NCI-H345 (cell line): ENCODE results near the gene RFWD3.
"Not testable (repeated sequence)": the region's sequence is repeated elsewhere in the genome, so short reads cannot be mapped to it uniquely, and the experiment has no call there.

Experiments used
- DNase-seq: peaks from one replicate; lab custom pipeline; 2025; lab: John Stamatoyannopoulos, UW

Gene RFWD3

GRCh38 chr16:74666010-74666421 lies 661 bp downstream of the RFWD3 start:
- no peak for DNase-seq

DNA sequence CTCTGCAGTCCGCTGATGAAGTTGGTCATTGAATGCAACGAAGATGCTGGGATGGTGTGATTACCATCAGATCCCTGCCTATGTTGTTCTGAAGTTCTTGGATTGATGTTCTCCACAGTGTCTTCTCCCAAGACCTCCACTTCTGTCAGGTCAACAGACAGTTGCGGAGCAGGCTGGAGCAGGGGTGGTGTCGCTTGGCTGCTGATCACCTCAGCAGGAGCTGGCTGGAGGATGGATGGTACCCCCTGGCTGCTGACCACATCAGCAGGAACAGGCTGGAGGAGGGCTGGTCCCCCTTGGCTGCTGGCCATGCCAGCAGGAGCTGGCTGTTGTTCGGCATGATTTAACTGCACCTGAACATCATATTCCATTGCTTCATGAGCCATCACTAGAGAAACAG lies 5.6 kb downstream of the RFWD3 start:
- DNase-seq, result no peak

DNA sequence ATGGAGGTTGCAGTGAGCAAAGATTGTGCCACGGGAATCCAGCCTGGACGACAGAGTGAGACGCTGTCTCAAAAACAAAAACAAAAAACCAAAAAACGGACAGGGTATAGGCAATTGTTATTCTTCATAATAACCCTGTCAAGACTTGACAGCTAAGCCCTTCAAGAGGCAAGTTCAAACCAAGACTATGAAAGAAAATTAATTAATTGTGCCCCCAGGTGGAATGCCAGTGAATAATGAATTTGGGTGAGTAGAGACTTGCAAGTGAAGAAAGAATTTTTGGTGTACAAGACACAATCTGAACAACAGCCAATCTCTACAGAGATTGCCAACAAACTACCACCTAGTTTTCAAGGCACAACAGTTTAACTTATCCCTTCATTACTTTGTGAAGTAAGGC lies 6.3 kb downstream of the RFWD3 start:
- no peak for DNase-seq

DNA sequence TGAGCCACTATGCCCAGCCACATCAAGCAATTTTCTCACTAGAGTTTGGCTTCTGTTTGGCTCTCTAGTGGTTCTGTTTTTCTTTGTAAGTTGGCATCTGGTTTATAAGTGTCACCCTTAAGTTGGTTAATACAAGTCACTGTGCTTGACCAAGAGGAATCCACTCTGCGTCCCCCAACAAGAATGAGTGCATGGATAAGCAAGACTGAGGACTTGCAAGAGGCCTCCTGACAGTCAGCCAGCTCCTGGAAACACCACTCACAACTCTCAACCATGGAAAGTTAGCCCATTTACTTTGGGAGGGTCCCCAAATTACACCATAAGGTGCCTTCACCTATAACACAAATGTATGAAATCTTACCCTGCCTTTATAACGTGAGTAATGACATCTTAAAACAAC lies 7.6 kb downstream of the RFWD3 start:
- DNase-seq, result no peak

- no peak for DNase-seq
These were observed 8.6 kb downstream of the RFWD3 start for GRCh38 chr16:74657870-74658642.

GRCh38 chr16:74654536-74655050 lies 12.1 kb downstream of the RFWD3 start:
- no peak for DNase-seq

- not testable (repeated sequence) for DNase-seq
These were observed 13.8 kb downstream of the RFWD3 start for GRCh38 chr16:74652883-74653282.

DNA sequence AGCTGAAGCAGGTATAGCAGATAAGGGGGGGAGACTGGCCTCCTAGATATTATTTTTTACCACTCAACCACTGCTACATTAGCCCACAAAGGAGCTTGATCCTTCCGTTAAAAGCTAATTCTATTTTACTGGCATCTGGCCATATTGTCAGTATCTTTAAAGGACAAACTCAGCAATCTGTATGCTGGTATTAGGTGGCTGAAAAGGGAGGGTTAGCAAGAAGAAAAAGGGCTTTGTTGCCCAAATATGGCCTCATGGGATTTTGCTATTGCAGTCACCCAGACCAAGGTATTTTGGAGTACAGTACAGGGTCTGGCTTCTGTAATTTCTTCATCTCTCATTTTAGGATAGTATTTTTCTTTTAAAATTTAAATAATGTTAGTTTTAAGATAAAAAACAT lies 14.4 kb downstream of the RFWD3 start:
- DNase-seq, result no peak

DNA sequence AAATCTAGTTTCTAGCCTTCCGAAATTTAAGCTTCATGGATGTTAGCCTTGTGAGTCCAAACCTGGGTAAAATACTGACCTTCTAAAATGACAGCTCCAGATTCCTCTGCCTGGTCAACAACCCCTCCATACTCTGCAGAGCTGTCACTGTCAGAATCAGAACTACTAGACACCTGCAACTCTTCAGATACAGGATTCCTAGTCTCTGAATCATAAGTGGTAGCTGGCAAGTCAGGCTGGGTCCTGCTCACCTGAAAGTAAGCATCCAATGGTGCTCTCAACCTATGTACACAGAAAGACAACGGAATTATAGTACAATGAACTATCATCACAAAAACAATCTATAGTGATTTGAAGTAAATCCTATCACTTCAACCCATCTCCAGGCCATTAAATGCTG lies 14.8 kb downstream of the RFWD3 start:
- DNase-seq, result no peak

DNA sequence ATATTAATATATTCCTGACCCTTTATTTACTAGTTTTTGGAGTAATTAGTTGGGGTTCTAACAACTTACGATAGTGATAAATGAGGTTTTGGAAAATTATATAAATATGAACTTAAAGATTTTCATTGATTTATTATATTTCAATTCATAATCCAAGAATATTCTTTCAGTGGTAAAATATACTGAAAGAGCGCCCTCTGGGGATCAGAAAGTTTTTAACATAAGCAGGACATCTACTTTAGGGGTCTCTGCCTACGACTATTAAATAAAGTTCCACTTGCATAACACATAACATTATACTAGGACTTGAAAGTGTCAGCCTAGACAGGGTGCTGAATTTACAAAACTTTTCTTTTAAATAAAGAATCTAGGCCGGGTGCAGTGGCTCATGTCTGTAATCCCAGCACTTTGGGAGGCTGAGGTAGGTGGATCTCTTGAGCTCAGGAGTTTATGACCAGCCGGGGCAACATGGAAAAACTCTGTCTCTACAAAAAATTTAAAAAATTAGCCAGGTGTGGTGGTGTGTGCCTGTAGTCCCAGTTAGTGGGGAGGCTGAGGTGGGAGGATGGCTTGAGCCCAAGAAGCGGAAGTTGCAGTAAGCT lies 15.6 kb downstream of the RFWD3 start:
- no peak for DNase-seq

DNA sequence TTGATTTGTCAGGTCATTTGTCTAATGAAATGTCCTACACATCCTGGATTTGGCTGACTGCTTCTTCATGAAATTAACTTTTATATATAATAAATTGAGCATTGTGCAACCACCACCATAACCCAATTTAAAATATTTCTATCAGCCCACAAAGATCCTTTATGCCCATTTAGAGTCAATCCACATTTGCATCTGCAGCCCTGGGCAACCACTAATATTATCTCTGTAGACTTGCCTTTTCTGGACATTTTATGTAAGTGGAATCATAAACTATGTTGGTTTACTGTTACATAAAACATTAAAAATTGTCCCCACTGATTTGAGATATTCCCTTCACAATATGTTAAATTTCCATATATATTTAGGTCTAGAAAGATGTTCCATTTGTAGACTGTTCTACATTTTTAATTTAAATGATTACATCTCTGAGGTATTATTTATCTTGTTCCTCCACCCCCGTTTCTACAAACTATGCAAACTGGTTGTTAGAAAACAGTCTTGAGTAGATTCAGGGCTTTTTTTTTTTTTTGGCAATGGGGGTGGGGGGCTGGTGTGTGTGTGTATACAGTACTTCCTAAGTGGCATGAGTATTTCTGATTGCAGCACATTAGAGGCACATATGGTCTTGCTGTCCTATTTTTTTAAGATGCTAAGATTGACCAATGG lies 16.7 kb downstream of the RFWD3 start:
- no peak for DNase-seq

DNA sequence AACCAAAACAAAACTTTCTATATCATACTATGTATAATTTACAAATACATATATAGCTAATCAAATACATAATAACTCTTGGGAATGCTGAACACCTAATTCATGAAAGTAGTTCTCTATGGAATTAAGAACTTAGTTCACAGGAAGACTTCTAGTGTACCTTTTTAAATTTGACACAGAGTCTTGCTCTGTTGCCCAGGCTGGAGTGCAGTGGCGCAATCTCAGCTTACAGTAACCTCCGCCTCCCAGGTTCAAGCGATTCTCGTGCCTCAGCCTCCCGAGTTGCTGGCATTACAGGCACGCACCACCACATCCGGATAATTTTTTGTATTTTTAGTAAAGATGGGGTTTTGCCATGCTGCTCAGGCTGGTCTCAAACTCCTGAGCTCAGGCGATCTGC lies 24.7 kb downstream of the RFWD3 start:
- no peak for DNase-seq

- DNase-seq, result no peak
These were observed 28.8 kb downstream of the RFWD3 start for GRCh38 chr16:74637742-74638453.

DNA sequence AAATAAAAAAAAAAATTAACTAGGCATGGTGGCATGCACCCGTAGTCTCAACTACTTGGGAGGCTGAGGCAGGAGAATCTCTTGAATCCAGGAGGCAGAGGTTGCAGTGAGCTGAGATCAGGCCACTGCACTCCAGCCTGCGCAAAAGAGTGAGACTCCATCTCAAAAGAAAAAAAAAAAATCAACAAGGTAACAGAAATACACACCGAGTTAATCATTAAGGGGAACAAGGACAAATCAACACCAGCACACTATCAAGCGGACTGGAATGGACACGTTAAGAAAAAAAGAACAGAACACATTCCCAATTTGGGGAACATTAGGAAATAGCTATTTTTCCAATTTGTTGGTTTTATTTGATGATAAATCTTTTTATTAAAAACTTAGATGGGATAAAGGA lies 31.4 kb downstream of the RFWD3 start:
- no peak for DNase-seq

GRCh38 chr16:74633686-74634085 lies 33.0 kb downstream of the RFWD3 start:
- no peak for DNase-seq

GRCh38 chr16:74627506-74628220 lies 39.0 kb downstream of the RFWD3 start:
- no peak for DNase-seq

- no peak for DNase-seq
These were observed 39.8 kb downstream of the RFWD3 start for GRCh38 chr16:74626741-74627416.

- DNase-seq, result no peak
These were observed 41.0 kb downstream of the RFWD3 start for GRCh38 chr16:74625500-74626350.

GRCh38 chr16:74623839-74624235 lies 42.8 kb downstream of the RFWD3 start:
- no peak for DNase-seq

DNA sequence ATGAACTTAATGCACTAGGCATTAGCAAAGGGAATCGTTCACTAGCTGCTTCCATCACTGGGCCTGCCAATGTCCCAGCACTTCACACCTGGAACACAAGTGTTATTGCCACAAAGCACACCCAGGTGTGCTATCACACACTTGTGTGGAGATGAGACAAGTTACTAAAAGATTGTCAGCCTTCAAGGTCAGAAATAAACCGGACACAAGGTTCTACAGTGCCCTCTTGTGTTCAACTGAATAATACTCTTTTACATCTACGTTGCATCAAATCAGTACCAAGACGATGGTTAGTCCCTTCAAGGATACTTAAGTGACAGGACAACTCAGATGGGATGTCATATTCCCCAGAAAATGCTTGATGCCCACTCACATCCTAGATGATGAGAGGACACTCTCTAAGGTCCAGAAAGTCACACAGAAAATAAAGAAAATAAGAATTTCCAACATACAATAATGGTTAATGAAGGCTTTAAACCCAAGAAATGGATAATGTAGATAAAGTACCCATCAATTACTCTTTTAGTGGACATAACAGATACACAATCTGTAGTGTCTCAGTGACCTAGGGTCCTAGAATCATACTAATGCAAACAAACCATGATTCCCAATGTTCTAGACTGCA lies 43.4 kb downstream of the RFWD3 start:
- no peak for DNase-seq
